Activated naive CD8-positive, alpha-beta T cell treated with anti-CD3 and anti-CD28 coated beads, Interleukin-2, amount 50 U/mL, for 16 hours (primary cell): ENCODE data around the gene APOA1.
A peak's percentile ranks its signal among the peaks of the same experiment; 100 is the strongest.
"Not testable (repeated sequence)": the region's sequence is repeated elsewhere in the genome, so short reads cannot be mapped to it uniquely, and the experiment has no call there.

ENCODE experiments used
- DNase-seq: peaks from one replicate; pipeline ENCODE4 v3.0.0-alpha.2; 2020; ENCODE audit warnings: low read depth, low spot score

APOA1 gene

GRCh38 chr11:116813781-116814471, 23.5 kb downstream of the APOA1 start:
- DNase-seq = no peak

GRCh38 chr11:116813170-116813569, 24.3 kb downstream of the APOA1 start:
- no peak for DNase-seq

DNA sequence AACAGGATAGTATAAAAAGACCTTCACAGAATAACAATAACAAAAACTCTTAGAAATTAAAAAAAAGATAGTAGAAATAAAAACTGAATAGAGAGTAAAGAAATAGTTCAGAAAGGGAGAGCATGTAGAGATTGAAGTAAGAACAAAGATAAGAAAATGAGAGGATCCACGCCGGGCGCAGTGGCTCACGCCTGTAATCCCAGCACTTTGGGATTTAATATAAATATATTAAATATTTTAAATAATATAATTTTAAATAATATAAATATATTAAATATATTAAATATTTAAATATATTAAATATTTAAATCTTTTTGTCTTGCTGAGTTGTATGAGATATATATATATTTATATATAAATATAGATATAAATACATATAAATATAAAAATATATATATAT, 25.3 kb downstream of the APOA1 start:
- DNase-seq = no peak

GRCh38 chr11:116811194-116811593, 26.2 kb downstream of the APOA1 start:
- no peak for DNase-seq

DNA sequence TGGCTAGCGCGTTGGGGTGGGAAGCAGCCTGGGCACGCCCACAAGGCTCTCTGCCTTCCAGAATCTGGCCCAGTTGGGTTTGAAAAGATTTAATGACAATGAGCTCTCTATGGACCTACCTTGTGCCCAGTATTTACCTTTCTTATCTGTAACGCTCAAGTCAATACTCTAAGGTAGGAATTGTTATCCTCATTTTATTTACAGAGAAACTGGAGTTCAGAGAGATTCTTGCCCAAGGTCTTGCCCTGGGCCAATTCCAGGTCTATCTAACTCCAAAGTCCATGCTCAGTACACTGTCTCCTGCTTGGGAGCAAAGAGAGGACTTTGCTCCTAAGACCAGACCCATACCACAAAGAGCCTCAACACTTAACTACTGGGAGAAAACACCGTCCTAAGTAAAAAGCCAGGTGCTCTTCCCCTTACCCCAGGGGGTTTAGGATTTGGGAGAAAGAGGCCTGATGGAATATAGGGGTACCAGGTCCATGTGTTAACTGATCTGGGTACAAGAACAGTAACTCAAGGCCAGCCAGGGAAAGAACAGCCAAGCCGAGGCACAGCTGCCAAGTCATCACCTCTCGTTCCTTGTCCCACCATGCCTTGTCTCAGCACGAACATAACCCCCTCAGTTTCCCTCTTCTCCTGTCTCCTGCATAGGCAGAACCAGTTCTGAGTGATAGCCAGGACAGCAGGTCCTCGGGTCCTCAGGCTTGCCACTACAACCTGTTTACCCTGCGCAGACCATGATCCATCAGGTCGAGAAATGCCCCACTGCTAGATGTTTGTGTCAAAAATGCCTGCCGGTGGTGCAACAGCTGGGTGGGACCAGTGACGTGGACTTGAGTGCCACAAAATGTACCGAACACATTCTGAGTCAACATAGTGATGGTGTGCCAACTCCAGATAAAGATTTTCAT, 28.9 kb downstream of the APOA1 start:
- DNase-seq = no peak

DNA sequence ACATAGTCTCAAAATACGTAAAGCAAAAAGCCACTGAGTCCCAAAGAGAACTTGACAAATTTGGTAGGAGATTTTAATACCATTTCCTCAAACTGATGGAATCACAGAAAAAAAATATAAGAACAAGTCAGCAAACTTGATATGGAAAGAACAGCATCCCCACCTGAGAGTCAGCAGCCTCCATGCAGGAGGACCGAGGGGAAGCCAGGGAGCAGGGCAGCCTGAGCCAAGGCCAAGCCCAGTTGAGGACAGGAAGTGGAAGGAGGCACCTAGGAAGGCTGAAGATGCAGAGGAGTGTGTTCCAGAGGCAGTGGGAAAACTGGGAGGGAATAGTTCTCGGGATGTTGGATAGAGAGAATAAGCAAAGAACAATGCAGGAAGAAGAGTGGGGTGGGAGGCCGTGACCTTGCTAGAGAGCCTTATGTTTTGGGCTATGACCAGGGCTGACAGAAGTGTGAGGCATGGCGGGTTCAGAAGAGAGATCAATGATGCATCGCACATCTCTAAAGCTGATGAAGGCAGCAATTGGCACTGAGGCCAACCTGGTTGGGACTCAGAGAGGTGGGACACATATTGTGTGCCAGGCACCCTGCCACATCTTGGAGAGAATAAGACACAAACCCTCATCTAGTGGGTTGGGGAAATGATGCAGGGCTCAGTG, 29.7 kb downstream of the APOA1 start:
- no peak for DNase-seq

DNA sequence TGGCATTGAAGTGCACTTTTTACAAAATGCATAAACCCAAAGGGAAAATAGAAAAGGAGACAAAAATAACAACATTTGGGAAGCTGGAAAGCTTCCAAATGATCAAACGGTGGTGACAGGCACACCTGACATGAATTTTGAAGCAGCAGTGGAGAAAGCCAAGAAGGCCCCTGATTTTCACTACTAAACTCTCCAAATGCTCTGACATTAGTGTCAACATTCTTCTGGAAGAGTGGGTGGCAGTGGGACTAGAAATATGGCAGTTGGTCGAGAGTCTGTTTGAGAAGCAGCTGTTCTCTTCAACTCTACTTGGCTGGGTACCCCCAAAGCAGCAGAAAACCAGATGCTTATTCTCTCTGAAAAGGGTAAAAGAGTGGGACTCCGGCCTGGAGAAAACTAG, 33.4 kb downstream of the APOA1 start:
- DNase-seq = no peak

GRCh38 chr11:116801662-116802061, 35.8 kb downstream of the APOA1 start:
- not testable (repeated sequence) for DNase-seq

- no peak for DNase-seq
These were observed 36.8 kb downstream of the APOA1 start for GRCh38 chr11:116800610-116801009.

GRCh38 chr11:116798368-116798767, 39.1 kb downstream of the APOA1 start:
- DNase-seq = no peak

GRCh38 chr11:116797816-116798215, 39.6 kb downstream of the APOA1 start:
- no peak for DNase-seq

GRCh38 chr11:116796548-116796947, 40.9 kb downstream of the APOA1 start:
- DNase-seq = no peak

GRCh38 chr11:116794851-116795250, 42.6 kb downstream of the APOA1 start:
- no peak for DNase-seq

- no peak for DNase-seq
These were observed 43.7 kb downstream of the APOA1 start for GRCh38 chr11:116793772-116794097.

DNA sequence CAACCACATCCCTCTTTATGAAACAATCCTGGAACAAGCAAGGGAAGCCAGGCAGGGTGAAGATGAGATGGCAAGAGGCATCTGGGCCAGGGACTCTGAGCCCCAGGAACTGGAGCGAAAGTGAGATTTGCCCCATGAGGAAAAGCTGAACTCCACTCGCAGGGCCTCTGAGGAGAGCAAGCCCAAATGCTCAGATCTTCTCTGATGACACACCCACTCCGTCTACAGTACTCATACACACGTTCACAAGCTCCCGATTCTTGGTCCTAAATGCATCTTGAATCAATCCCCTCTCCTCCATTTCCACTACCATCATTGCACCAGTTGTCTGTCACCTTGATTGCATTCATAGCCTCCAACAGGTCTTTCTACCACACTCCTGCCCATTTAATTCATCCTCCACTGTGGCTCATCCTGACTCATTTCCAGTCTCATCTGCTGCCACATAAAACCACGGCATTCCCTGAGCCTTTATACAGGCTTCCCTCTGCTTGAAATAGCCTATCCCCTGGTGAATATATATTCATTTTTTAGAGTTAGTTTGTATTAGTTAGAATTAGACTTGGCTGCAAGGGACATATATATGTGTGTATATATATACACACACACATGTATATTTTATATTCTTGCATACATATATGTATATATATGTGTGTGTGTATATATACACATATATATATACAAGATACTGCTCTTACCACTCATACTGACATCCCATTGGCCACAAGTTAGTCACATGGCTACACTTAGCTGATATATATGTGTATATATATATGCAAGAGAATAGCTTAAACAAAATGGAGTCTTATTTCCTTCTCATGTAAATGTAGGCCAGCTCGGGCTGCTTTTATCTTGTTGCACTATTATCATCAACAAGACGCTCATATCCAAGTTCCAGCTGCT, 44.3 kb downstream of the APOA1 start:
- DNase-seq = no peak

DNA sequence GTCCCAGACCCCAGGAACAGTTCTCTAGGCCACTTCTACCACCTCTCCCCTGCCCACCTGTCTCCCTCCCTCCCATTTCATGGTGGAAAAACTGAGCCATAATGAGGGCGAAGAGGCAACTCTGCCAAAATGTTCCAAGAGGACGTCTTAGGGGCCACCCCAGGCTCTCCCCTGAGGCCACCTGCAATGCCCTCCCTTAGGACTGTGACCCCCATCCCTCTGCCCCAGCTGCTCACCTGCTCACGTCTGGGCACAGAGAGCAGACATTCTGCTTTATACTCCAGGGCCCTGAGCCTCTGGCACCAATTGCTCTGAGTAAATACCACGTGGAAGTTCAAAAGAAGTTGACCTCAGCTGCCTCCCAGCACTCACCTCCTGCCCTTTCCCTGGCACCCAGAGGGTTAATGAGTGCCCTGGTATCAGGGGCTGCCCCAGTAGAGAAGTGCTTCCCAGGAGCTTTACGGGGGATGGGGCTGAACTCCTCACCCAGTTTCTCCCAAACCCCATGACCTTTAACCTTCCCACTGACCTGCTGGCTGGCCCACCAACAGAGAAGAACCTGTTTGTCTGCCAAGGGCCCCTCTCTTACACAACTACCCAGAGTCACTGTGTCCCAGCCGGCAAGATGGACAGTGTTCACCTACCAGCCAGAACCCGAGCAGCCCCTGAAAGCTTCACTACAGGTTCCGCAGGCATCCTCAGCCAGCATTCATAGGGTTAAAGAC, 45.1 kb downstream of the APOA1 start:
- no peak for DNase-seq

GRCh38 chr11:116791813-116792143, 45.6 kb downstream of the APOA1 start, which contains the start of gene APOA5:
Gene APOA5, minus strand, starts transcription at chr11:116791879. Its CDS starts 19 bp downstream, at chr11:116791860.
- no peak for DNase-seq

DNA sequence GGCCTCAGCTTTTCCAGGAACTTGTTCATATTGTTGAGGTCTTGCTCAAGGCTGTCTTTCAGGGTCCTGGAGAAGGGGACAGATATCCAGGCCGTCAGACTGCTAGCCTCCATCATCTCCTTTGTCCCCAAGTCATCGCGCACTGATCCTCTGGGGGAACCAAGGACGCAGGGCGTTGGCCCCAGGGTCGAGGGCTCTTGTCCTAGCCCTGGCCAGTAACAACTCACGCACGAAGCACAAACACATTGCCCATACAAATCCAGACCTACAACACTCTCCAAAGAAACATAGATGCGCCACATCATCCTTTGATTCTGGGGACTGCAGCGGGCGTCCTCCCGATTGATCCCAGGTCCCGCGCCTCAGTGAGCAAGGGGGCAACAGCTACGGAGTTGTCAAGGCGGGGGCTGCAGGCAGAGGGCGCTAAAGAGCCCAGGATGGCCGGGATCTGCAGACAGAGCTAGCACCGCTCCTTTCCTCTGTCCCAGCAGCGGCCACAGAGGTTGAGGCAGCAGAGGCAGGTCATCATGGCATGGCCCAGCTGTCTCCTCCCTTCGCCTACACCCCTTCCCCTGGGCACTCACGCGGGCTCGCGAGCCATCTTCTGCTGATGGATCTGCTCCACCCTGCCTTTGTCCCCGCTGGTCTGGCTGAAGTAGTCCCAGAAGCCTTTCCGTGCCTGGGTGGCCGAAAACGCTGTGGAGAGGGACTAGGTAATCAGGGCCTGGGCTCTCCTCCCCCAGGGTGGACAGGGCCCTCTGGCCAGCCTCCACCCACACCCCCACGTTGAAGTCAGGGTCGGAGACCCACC, 46.2 kb downstream of the APOA1 start:
- peak; percentile 54 for DNase-seq

GRCh38 chr11:116790167-116791001, 47.0 kb downstream of the APOA1 start:
- DNase-seq = no peak
